ENCODE measurements around the gene TSPAN7. TPM values are rescaled to one million over a fixed set of nuclear protein-coding genes. Genes with fewer than 3 reads are reported as not detected.

Gene TSPAN7
- total and polyA plus RNA-seq, 2 of the 8 experiments (the other 6 are each of a cell fraction or from before 2014, with no cell fraction given) = 32.1 to 37.7 TPM

GRCh38 chrX:38652934-38653442 lies 91.6 kb downstream of the TSPAN7 start:
- 93% methylated on average over 13 of the region's 13 CpGs; no CpG with 5 or more reads in 1 of the 2 experiments for WGBS, 2 experiments (ENCODE audit: extremely low coverage in 1 of 2, insufficient coverage in 1 of 2, insufficient read length in 1 of 2, insufficient replicate concordance in 2 of 2, low coverage in 1 of 2, low lambda C conversion rate in 2 of 2, missing lambda C conversion rate in 1 of 2)
- Histone ChIP-seq H3K14ac (ENCODE audit: insufficient read length) (no peak overlapping the region), H2BK5ac (ENCODE audit: low read depth, low read length) (no peak overlapping the region), H3K4me1 (replicated peaks in 1 of 4; ENCODE audit: control insufficient read depth in 3 of 4, insufficient read depth in 4 of 4, low read length in 3 of 4) (no peaks in the 10 kb centered on the region), H3K4me2 (ENCODE audit: insufficient read depth in 1 of 2, low read depth in 2 of 2, low read length in 2 of 2) (no peak overlapping the region), H3K36me3 (ENCODE audit: control insufficient read depth in 2 of 4, insufficient read depth in 4 of 4, low read length in 3 of 4) (no peaks in the 10 kb centered on the region), H2AFZ (ENCODE audit: low read length) (no peak overlapping the region), H2BK120ac (replicated peaks; ENCODE audit: low read depth, low read length) (no peak overlapping the region), H3K56ac (replicated peaks; ENCODE audit: insufficient read length, low read depth, low read length) (no peak overlapping the region), H3K9ac (replicated peaks in 1 of 4; ENCODE audit: extremely low read depth in 1 of 4, low read depth in 3 of 4, low read length in 3 of 4) (no peak overlapping the region), H4K5ac (ENCODE audit: insufficient read length, low read depth, low read length) (no peak overlapping the region), H2AK5ac (ENCODE audit: low read depth, low read length) (no peak overlapping the region), H3K18ac (ENCODE audit: extremely low read depth, low read length) (no peak overlapping the region), H3K4ac (replicated peaks; ENCODE audit: insufficient read length, low read depth, low read length) (no peak overlapping the region), H3K4me3 (ENCODE audit: extremely low read depth in 1 of 4, insufficient read depth in 2 of 4, low read depth in 3 of 4, low read length in 4 of 4) (no peak overlapping the region), H4K20me1 (replicated peaks in 1 of 2; ENCODE audit: control insufficient read depth in 1 of 2, insufficient read depth in 2 of 2, low read length in 2 of 2) (no peaks in the 10 kb centered on the region), H3K23me2 (ENCODE audit: low read depth, low read length) (no peaks in the 10 kb centered on the region), H2BK20ac (ENCODE audit: low read length) (no peak overlapping the region), H3K79me2 (ENCODE audit: control insufficient read depth in 1 of 2, insufficient read depth in 2 of 2, low read length in 2 of 2) (no peaks in the 10 kb centered on the region), H3K9me3 (ENCODE audit: insufficient read depth in 2 of 2, low read depth in 1 of 2, low read length in 1 of 2) (no peaks in the 10 kb centered on the region), H2BK12ac (ENCODE audit: low read depth, low read length) (no peak overlapping the region), H3K27ac (ENCODE audit: low read depth, low read length) (no peak overlapping the region), H3K23ac (ENCODE audit: insufficient read length) (no peak overlapping the region), H3K27me3 (replicated peaks in 1 of 4; ENCODE audit: control insufficient read depth in 3 of 4, extremely low read depth in 1 of 4, insufficient read depth in 3 of 4, low read length in 3 of 4) (no peaks in the 10 kb centered on the region), H4K8ac (ENCODE audit: extremely low read depth, insufficient read depth, low read length) (no peak overlapping the region), H4K91ac (replicated peaks; ENCODE audit: insufficient read length, low read length) (no peak overlapping the region), H2BK15ac (ENCODE audit: low read length) (no peak overlapping the region), H3K79me1 (ENCODE audit: low read depth, low read length) (no peaks in the 10 kb centered on the region)
- ChIA-PET POLR2A (ENCODE audit: partially characterized antibody) (no interaction called here), CTCF (ENCODE audit: partially characterized antibody) (interaction anchor here (1.3 to 1.6 kb wide), 2 partner anchors 64 to 73 kb away, joined by 3 read pairs; no protein-coding TSS in a partner anchor)
- FAIRE-seq (no peak), DNase-seq (ENCODE audit: low read depth in 1 of 2, low spot score in 2 of 2) (no peak)
- TF ChIP-seq SIRT6 (IDR thresholded peaks at IDR 0.05; ENCODE audit: low read length) (no peak), EZH2 (IDR thresholded peaks at IDR 0.05; ENCODE audit: low read depth, low read length, severe bottlenecking) (no peak), NRF1 (IDR thresholded peaks at IDR 0.05; ENCODE audit: low read depth, low read length) (no peak), SIX5 (IDR thresholded peaks at IDR 0.05; ENCODE audit: low read depth, low read length) (no peak), POLR2A (IDR thresholded peaks at IDR 0.05; ENCODE audit: control extremely low read depth in 1 of 2, low read depth in 2 of 2, low read length in 2 of 2) (no peak), CHD2 (IDR thresholded peaks at IDR 0.05; ENCODE audit: low read length) (no peak), TEAD4 (IDR thresholded peaks at IDR 0.05; ENCODE audit: low read depth, low read length) (no peak), EP300 (IDR thresholded peaks at IDR 0.05; ENCODE audit: borderline replicate concordance in 1 of 2, low read depth in 2 of 2, low read length in 2 of 2) (no peak)
- TF ChIP-seq, protein P1, sequence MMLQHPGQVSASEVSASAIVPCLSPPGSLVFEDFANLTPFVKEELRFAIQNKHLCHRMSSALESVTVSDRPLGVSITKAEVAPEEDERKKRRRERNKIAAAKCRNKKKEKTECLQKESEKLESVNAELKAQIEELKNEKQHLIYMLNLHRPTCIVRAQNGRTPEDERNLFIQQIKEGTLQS (IDR thresholded peaks at IDR 0.05; ENCODE audit: insufficient read depth, low read depth, low read length) = no peak

All from H1 (cell line).